IPS-NIHi11 (cell line): ENCODE data around the gene BARHL1.
A peak's percentile ranks its signal among the peaks of the same experiment; 100 is the strongest.
"Not testable (repeated sequence)": the region's sequence is repeated elsewhere in the genome, so short reads cannot be mapped to it uniquely, and the experiment has no call there.

Experiments used
- DNase-seq: peaks from one replicate; pipeline ENCODE4 v3.0.0; 2012; ENCODE audit warnings: mixed read lengths, low spot score

Gene BARHL1

DNA sequence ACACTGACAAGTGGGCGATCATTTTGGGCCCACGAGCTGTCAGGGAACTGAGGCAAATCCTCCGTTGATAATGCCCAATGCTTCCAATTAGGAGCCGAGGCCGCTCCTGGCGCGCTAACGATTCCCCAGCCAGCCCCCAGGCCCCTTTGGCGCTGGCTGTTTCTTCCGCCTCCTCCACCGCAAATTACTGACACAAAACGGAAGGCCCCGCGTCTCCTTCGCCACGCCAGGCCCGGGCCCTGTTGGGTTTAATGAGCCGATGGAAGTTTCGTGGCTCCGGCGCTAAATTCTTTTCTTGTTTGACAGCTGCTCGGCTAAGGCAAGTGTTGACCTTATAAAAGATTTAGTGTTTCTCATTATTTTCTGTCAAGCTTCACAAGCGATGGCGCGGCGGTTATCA is 25.7 kb upstream of the BARHL1 start:
- no peak for DNase-seq

GRCh38 chr9:132557159-132557558 is 25.2 kb upstream of the BARHL1 start:
- DNase-seq: no peak

DNA sequence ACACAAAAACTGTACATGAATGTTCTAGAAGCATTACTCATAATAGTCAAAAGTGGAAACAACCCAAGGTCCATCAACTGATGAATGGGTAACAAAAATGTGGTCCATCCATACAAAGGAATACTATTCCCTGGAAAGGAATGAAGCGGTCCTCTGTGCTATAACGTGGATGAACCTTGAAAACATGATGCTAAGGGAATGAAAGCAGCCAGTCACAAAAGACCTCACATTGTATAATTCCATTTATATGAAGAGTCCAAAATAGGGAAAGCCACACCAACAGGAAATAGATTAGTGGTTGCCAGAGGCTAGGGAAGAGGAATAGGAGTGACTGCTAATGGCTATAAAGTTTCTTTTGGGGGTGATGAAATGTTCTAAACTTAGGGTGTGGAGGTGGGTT is 22.7 kb upstream of the BARHL1 start:
- DNase-seq: no peak

GRCh38 chr9:132560616-132561202 is 21.7 kb upstream of the BARHL1 start:
- DNase-seq: no peak

DNA sequence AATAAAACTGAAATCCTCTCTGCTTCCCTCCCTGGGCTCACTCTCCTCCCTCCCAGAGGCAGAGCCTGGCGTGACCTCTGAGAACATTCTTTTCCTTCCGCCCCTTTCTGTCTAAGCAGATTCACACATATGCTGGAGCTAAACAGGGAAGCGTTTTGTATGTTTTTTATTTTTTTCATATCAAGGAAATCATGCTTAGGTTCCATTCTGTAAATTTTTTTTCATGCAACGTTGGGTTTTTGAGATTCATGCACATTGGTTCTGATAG is 20.2 kb upstream of the BARHL1 start:
- no peak for DNase-seq

- DNase-seq: no peak
Observed at GRCh38 chr9:132564526-132564925, 17.9 kb upstream of the BARHL1 start.

- not testable (repeated sequence) for DNase-seq
Observed at GRCh38 chr9:132568787-132569186, 13.6 kb upstream of the BARHL1 start.

DNA sequence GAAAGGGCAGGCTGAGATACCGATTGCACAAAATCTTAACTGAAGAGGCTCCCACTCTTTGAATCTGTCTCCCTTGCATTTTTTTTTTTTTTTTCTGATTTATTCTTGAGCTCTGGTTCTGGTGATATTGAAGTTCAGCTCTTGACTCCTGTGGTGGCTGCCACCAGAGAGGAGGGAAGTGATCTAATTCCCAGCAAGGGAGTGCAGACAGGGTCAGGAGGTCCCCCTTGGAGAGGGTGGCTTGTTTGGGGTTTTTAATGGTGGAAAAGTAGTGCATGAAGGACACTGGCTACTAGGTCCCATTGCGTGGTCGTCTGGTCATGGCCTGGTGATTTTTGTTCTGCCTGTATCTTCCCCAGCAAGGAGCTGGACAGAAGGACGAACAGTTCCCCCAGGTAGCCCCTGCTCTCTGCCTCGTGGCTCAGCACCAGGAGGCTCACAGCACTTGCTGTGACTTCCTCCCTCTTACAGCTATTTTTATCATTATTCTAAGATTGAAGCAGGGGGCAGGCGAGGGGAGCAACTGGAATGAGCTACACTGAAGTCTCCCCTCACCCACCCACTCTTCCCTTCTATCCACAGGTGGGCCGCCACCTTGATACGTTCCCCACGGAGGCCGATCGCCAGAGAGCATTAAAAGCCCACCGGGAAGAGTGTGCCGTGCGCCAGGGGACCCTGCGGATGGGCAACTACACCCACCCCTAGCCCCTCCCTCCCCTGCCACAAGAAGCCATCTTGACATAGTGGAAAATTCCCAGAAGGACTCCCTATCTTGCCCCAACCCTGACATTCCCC is 10.4 kb upstream of the BARHL1 start:
- DNase-seq: no peak

DNA sequence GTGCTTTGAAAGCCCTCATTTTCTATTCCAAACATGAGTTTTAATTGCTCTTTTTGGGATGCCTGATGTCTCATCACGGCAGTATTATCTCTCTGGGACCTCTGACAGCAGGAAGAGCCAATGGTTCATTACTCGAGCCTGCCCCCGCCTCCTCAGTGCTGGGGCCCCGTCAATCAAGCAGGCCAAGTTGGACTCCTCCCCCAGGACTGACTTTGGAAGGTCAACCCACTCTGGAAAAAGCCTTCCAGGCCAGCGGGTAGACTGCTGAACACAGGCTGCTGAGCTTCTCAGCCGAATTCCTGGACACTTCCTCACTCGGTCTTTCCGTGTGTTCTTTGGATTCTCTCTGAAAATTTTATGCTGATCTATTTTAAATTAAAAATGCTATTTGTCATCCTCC is 9.5 kb upstream of the BARHL1 start:
- peak; percentile 45 for DNase-seq

GRCh38 chr9:132575005-132575609 is 7.3 kb upstream of the BARHL1 start:
- peak; percentile 91 for DNase-seq

- DNase-seq: no peak
Observed at GRCh38 chr9:132575811-132576210, 6.6 kb upstream of the BARHL1 start.

DNA sequence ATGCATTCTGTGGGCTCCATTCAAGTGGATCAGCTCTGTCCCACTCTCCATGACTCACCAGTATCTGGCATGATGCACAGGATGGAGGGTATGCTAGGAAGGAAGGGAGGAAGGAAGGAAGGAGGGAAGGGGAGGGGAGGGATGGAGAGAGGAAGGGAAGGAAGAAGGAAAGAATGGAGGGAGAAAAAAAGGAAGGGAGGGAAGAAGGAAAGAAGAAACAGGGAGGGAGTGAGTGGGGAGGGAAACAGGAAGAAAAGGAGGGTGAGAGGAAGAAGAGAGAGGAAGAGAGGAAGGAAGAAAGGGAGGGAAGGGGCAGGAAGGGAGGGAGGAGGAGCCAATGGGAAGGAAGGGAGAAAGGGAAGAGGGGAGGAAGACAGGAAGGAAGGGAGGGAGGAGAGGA is 5.3 kb upstream of the BARHL1 start:
- no peak for DNase-seq

DNA sequence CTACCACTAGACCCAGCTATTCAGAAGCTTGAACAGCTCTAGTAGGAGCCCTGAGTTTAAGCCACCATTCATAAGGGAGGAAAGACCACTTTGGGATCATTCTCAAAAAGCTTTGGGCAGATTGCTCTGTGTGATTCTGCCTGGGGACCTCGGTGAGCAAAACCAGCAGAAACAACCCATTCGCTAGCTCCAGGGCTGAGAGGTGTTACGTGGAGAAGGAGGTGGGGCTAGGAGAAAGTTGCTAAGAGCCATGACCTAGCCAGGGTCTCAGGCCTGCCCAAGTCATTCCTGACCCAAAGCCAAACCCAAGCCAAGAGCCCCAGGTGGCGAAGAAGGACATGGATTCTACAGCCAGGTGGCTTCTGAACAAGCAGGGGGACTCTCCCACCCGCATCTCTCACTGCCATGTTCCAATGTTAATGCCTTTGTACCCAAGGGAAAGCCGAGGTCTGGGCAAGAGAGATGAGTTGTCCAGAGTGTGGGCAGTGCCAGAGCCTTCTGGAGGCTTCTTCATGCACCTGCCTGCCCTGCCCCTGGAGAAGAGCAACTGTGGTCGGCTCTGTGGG is 4.0 kb upstream of the BARHL1 start:
- DNase-seq: no peak

GRCh38 chr9:132579427-132579798 is 3.0 kb upstream of the BARHL1 start:
- DNase-seq: no peak

- no peak for DNase-seq
Observed at GRCh38 chr9:132582786-132583583, 579 bp downstream of the BARHL1 start.

GRCh38 chr9:132583584-132584304 is 1.3 kb downstream of the BARHL1 start:
- DNase-seq: no peak

DNA sequence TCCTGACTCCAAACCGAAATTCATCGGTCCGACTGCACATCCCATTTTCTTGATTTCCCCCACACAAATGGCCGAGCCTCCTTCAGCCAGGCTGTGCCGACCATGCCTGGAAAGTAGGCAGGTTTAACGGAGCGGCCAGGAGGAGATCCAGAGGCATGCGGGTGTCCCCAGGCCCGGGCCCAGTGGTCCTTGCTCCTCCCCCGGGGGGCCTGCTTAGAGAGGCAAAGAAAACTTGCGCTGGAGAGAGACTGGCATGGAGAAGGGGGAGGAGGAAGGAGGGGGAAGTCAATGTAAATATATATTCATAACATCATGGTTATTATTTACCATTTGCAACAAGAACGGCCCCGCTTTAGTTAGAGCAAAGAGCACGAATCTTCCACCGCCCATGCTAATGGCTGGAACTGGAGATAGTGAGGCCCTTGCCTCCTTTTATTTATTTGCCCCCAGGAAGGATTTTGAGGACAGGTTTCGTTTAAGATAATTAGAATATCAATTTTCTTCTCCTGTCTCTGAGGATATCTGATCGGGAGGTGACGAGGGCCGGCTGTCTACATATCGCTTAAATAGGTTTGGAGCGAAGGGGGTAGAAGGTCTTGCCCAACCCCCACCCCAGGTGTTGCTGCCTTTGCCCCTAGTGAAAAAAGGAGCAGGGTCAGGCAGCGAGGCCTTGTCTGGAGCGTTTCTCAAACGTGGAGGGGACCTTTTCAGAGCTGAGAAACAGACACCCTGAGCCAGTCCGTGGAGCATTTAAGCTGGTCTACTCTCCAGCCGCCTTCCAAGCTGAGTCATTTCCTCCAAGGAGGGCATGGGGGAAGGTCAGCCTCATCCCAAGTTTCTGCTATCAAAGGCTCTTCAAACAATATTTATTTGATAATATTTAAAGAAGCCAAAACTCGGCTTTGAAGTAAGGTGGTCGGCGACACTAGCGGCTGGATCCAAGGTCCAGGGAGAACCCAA is 2.5 kb downstream of the BARHL1 start:
- DNase-seq: no peak

GRCh38 chr9:132585954-132586829 is 3.8 kb downstream of the BARHL1 start:
- no peak for DNase-seq

GRCh38 chr9:132586830-132587591 is 4.6 kb downstream of the BARHL1 start:
- DNase-seq: no peak
